Stomach (tissue), 9 donors: ENCODE results near the gene C1orf216. TPM values are rescaled to one million over a fixed set of nuclear protein-coding genes. Genes with fewer than 3 reads are reported as not detected.
"Not testable (repeated sequence)": the region's sequence is repeated elsewhere in the genome, so short reads cannot be mapped to it uniquely, and the experiment has no call there.

Experiments used
- DNase-seq, 2 donors: peaks; one replicate each; pipeline versions ENCODE4 v3.0.0 to v3.0.0-alpha.2; 2013 to 2019
- H3K27ac ChIP-seq, 5 donors: fragments of 200-600 bp in 4 of 5; sonication (generic) in 4 of 5; one replicate each; pipeline ENCODE4 v1.5.1; 2013 to 2019; ENCODE audit warnings: mild to moderate bottlenecking in 1 of 5, moderate library complexity in 1 of 5
- H3K27me3 ChIP-seq, 3 donors: fragments of 200-600 bp; sonication (generic); one replicate each; pipeline ENCODE4 v1.5.1; 2017 to 2019; ENCODE audit warnings: mixed run types in 1 of 3
- H3K36me3 ChIP-seq, 4 donors: fragments of 200-600 bp; sonication (generic); 1 replicate in 3 of 4; 2 replicates in 1 of 4; pipeline ENCODE4 v1.5.1; 2016 to 2019
- H3K4me1 ChIP-seq, 4 donors: fragments of 200-600 bp; sonication (generic); one replicate each; pipeline ENCODE4 v1.5.1; 2016 to 2019
- H3K4me3 ChIP-seq, 4 donors: fragments of 200-600 bp; sonication (generic) in 3 of 4; one replicate each; pipeline ENCODE4 v1.5.1; 2016 to 2019; ENCODE audit warnings: mild to moderate bottlenecking in 1 of 4
- H3K9me3 ChIP-seq, 4 donors: fragments of 200-600 bp; sonication (generic); one replicate each; pipeline ENCODE4 v1.5.1; 2016 to 2019
- EP300 ChIP-seq: sonication (generic); formaldehyde crosslinking; IDR thresholded peaks from one replicate; pipeline ENCODE4 v1.6.1; 2017; ENCODE audit warnings: antibody characterized with exemption
- POLR2A ChIP-seq, 4 donors: fragments of 450-650 bp; IDR thresholded peaks; one replicate each; pipeline ENCODE4 v1.6.1; 2016; ENCODE audit warnings: antibody characterized with exemption in 4 of 4, control low read depth in 2 of 4, mild to moderate bottlenecking in 1 of 4, moderate library complexity in 1 of 4
- POLR2AphosphoS5 ChIP-seq, 3 donors: sonication (generic); formaldehyde crosslinking; IDR thresholded peaks; one replicate each; pipeline ENCODE4 v1.6.1; 2016; ENCODE audit warnings: antibody characterized with exemption in 3 of 3
- WGBS, 5 donors: extraction: QIAGEN DNeasy Blood & Tissue Kit in 3 of 5; methylation state at CpG; one replicate each; pipeline versions ENCODE4 v1.1.5 to v1.1.7; 2013 to 2018; 5-methylcytosine and 5-hydroxymethylcytosine counted together
- intact Hi-C: fragments of 100-400 bp; cut with DNase I; formaldehyde crosslinking; loops from one replicate; pipeline ENCODE4 v1.15.1; 2023; ENCODE audit warnings: low total_unique reads
- polyA plus RNA-seq, 3 donors: library from polyadenylated mRNA; stranded (reverse); fragments of 200-250 nt; gene quantifications; one replicate each; pipeline ENCODE4 v1.2.3, GENCODE V29; 2013
- total RNA-seq, 5 donors: library from RNA; depleted of rRNA; stranded (reverse); fragments of >200 nt; gene quantifications; one replicate each; pipeline versions ENCODE4 v1.1.0 to v1.2.3, GENCODE V29; 2014 to 2016
- TF ChIP-seq, protein P1 (sequence below), 7 experiments: fragments of 450-650 bp in 4 of 7; fragments of 200-600 bp in 3 of 7; sonication (generic) in 3 of 7; IDR thresholded peaks; one replicate each; pipeline ENCODE4 v1.5.1; 2016 to 2019; ENCODE audit warnings: antibody characterized with exemption in 7 of 7, control low read depth in 2 of 7, mild to moderate bottlenecking in 1 of 7
- donor health status: healthy with polysubstance abuse.
- donor health status: Bipolar disorder and iron deficiency.
- donor health status: healthy.

Gene C1orf216
- total and polyA plus RNA-seq, 8 donors, result 1.4 to 40.8 (median 5.4) TPM

DNA sequence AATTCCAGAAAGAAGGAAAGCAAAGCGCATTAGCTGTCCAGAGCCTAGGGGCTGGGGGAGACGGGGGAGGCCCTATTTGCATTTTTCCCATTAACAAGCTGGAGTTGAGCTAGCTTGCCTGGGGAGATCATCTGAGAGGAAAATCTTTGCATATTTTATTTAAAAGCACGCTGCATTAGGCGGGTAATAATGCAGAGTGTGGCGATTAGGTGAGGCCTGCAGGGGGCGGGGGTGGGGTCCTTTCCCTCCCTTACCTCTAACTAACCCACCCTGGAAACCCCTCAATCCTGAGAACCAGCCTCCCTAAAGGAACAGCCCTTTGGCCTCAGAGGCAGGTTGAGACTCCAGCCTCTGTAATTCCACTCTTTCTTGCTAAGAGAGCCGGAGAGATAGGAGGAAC lies 16.2 kb downstream of the C1orf216 start:
- WGBS, 5 donors, result 18 to 32% (median 23%) methylated on average over 7 of the region's 7 CpGs
- intact Hi-C loops, result no loop called here
- Histone ChIP-seq H3K9me3 (no peaks in the 10 kb centered on the region), H3K4me3 (no peak overlapping the region), H3K27ac (no peak overlapping the region), H3K4me1 (peaks cover 4 to 13% (median 5%) of the 10 kb centered on the region in 4 donors), H3K36me3 (no peaks in the 10 kb centered on the region), H3K27me3 (peaks cover 0 to 77% (median 42%) of the 10 kb centered on the region in 3 donors)
- TF ChIP-seq POLR2A (IDR thresholded peaks at IDR 0.05) (no peak), EP300 (no peak), POLR2AphosphoS5 (IDR thresholded peaks at IDR 0.05) (no peak)
- TF ChIP-seq, protein P1, sequence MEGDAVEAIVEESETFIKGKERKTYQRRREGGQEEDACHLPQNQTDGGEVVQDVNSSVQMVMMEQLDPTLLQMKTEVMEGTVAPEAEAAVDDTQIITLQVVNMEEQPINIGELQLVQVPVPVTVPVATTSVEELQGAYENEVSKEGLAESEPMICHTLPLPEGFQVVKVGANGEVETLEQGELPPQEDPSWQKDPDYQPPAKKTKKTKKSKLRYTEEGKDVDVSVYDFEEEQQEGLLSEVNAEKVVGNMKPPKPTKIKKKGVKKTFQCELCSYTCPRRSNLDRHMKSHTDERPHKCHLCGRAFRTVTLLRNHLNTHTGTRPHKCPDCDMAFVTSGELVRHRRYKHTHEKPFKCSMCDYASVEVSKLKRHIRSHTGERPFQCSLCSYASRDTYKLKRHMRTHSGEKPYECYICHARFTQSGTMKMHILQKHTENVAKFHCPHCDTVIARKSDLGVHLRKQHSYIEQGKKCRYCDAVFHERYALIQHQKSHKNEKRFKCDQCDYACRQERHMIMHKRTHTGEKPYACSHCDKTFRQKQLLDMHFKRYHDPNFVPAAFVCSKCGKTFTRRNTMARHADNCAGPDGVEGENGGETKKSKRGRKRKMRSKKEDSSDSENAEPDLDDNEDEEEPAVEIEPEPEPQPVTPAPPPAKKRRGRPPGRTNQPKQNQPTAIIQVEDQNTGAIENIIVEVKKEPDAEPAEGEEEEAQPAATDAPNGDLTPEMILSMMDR (IDR thresholded peaks at IDR 0.05), result no peak
- no peak for DNase-seq

DNA sequence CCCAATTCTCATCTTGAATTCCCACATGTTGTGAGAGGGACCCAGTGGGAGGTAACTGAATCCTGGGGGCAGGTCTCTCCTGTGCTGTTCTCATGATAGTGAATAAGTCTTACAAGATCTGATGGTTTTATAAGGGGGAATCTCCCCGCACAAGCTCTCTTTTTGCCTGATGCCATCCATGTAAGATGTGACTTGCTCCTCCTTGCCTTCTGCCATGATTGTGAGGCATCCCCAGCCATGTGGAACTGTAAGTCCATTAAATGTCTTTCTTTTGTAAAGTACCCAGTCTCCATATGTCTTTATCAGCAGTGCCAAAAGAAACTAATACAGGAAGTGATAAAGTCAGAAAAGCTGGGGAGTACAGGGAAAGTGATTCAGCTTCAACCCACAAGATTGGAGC lies 19.5 kb downstream of the C1orf216 start:
- WGBS, 5 donors, result 93 to 100% (median 100%) methylated on average over 1 of the region's 1 CpG
- H3K27me3 ChIP-seq, result peaks cover 0 to 59% (median 32%) of the 10 kb centered on the region in 3 donors
- H3K4me1 ChIP-seq, H3K9me3 ChIP-seq, intact Hi-C loops, H3K36me3 ChIP-seq, DNase-seq, H3K4me3 ChIP-seq, H3K27ac ChIP-seq: not testable (repeated sequence)

DNA sequence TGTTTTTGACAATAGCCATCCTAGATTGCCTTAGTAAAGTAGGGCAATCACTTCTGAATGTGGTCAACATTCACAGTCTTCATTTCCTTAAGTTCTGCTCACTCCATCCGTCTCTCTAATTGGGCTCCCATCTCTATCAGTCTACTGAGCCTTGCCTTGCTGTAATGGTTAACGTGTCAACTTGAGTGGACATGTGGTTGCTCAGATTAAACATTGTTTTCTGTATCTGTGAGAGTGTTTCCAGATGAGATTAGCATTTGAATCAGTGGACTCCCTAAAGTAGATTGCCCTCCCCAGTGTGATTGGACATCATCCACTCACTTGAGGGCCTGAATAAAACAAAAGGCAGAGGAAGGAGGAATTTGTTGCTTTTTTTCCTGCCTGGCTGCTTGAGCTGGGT lies 26.4 kb downstream of the C1orf216 start:
- WGBS, 5 donors, result 37 to 62% (median 52%) methylated on average over 2 of the region's 2 CpGs

DNA sequence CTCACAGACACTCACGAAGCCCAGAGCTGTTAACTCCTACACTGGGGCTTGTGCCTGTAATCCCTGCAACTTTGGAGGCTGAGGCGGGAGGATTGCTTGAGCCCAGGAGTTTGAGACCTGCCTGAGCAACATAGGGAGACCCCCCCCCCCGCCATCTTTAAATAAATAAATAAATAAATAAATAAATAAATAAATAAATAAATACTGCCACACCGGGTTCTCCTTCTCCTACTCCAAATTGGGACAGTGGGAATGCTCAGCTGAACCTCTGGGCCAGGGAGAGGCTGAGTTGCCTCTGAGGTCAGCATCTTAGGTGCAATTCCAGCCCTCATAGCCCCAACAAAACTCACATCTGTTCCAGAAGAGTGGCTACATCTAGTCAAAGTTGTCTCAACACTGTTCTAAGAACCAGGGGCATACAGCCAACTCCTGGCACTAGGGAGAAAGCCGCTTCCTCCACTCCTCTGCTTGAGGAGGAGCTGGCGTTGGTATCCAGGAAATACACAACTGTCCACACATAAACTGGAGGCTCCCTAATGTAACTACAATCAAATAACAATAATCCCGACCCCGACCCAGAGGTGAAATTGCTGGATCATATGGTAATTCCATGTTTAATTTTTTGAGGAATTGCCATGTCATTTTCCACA lies 27.0 kb downstream of the C1orf216 start:
- no peaks in the 10 kb centered on the region for H3K36me3 ChIP-seq
- H3K27me3 ChIP-seq, result peaks cover 0 to 46% (median 7%) of the 10 kb centered on the region in 3 donors
- no peak overlapping the region for H3K27ac ChIP-seq
- H3K9me3 ChIP-seq, result no peaks in the 10 kb centered on the region
- H3K4me3 ChIP-seq, result no peak overlapping the region
- TF ChIP-seq POLR2AphosphoS5 (IDR thresholded peaks at IDR 0.05) (no peak), EP300 (no peak), POLR2A (IDR thresholded peaks at IDR 0.05) (no peak)
- TF ChIP-seq, protein P1 (IDR thresholded peaks at IDR 0.05), result no peak
- no peak for DNase-seq
- intact Hi-C loops, result no loop called here
- no peaks in the 10 kb centered on the region for H3K4me1 ChIP-seq
- 59 to 72% (median 64%) methylated on average over 8 of the region's 8 CpGs for WGBS, 5 donors

More for the DNA sequence above, 26.4 kb downstream of the C1orf216 start:
- Histone ChIP-seq H3K36me3 (no peaks in the 10 kb centered on the region), H3K27ac (no peak overlapping the region), H3K4me1 (no peaks in the 10 kb centered on the region), H3K27me3 (peaks cover 0 to 50% (median 7%) of the 10 kb centered on the region in 3 donors), H3K4me3 (no peak overlapping the region), H3K9me3 (no peaks in the 10 kb centered on the region)
- TF ChIP-seq, protein P1 (IDR thresholded peaks at IDR 0.05), result no peak
- TF ChIP-seq EP300 (no peak), POLR2AphosphoS5 (IDR thresholded peaks at IDR 0.05) (no peak), POLR2A (IDR thresholded peaks at IDR 0.05) (no peak)
- DNase-seq, result no peak
- intact Hi-C loops, result no loop called here

DNA sequence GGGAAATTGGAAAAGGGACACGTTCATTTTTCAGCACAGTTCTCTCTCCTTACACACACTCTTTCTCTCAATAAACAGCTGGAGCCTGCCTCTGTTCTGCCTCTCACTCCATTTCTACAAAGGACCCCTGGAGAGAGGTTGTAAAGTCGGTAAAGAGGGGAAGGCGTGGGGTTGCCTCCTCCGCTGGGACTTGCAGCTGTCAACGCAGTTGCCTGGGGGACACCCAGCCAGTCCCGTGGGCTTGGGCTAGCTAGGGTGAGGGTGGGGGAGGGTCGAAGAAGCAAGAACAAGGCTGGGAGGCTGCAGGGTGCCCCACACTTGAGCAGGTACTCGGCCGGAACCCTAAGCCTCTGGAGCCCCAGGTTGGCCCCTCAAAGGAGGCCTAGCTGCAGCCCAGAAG lies 27.6 kb downstream of the C1orf216 start:
- intact Hi-C loops, result no loop called here
- DNase-seq, result no peak
- no peak overlapping the region for H3K4me3 ChIP-seq
- no peaks in the 10 kb centered on the region for H3K36me3 ChIP-seq
- no peak for TF ChIP-seq POLR2AphosphoS5 (IDR thresholded peaks at IDR 0.05)
- TF ChIP-seq, protein P1 (IDR thresholded peaks at IDR 0.05), result no peak
- WGBS, 5 donors, result 37 to 48% (median 39%) methylated on average over 7 to 9 of the region's 9 CpGs
- H3K4me1 ChIP-seq, result no peaks in the 10 kb centered on the region
- peaks cover 0 to 46% (median 7%) of the 10 kb centered on the region in 3 donors for H3K27me3 ChIP-seq
- no peak overlapping the region for H3K27ac ChIP-seq
- no peaks in the 10 kb centered on the region for H3K9me3 ChIP-seq

DNA sequence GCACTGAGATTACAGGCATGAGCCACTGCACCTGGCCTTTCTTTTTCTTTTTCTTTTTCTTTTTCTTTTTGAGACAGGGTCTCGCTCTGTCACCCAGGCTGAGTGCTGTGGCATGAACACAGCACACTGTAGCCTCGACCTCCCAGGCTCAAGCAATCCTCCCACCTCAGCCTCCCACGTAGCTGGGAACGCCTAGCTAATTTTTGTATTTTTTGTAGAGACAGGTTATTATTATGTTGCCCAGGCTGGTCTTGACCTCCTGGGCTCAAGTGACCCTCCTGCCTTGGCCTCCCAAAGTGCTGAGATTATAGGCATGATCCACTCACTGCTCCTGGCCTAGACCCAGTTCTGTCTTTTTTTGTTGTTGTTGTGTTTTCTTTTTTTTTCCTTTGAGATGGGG lies 28.6 kb downstream of the C1orf216 start:
- H3K27me3 ChIP-seq, result peaks cover 0 to 52% (median 7%) of the 10 kb centered on the region in 3 donors
- H3K36me3 ChIP-seq, H3K4me1 ChIP-seq, H3K4me3 ChIP-seq, H3K27ac ChIP-seq, DNase-seq, intact Hi-C loops, H3K9me3 ChIP-seq: not testable (repeated sequence)
- 88 to 93% (median 90%) methylated on average over 4 of the region's 4 CpGs for WGBS, 5 donors
